ENCODE results near the gene ZNF423. TPM values are rescaled to one million over a fixed set of nuclear protein-coding genes. Genes with fewer than 3 reads are reported as not detected.

The ZNF423 gene
- total RNA-seq, 1 experiment from 2014 or later: 11.1 TPM

GRCh38 chr16:49738001-49738400, 117.9 kb downstream of the ZNF423 start:
- no peak for DNase-seq (ENCODE audit: low spot score)
- ChIA-PET POLR2A (ENCODE audit: low non-redundant PET) (no interaction called here), CTCF (no interaction called here)
- intact Hi-C loops (cut with micrococcal nuclease; ENCODE audit: unreplicated experiment): no loop called here
- Histone ChIP-seq H3K27me3 (replicated peaks; ENCODE audit: insufficient read depth, low read depth, low read length, poor library complexity) (no peaks in the 10 kb centered on the region), H3K9me3 (ENCODE audit: low read depth, low read length, poor library complexity, severe bottlenecking) (no peaks in the 10 kb centered on the region), H3K4me1 (ENCODE audit: insufficient read depth, low read length, poor library complexity, severe bottlenecking) (peaks cover 9% of the 10 kb centered on the region), H3K4me3 (ENCODE audit: low read depth, low read length, poor library complexity, severe bottlenecking) (no peak overlapping the region), H3K36me3 (ENCODE audit: insufficient read depth, low read length, poor library complexity, severe bottlenecking) (no peaks in the 10 kb centered on the region), H3K27ac (ENCODE audit: low read depth, low read length, poor library complexity, severe bottlenecking) (no peak overlapping the region)
- no TSS peak for BruUV-seq (replicated peaks)
- TF ChIP-seq EZH2 (IDR thresholded peaks at IDR 0.05; ENCODE audit: borderline replicate concordance, low read depth, low read length, poor library complexity, severe bottlenecking): no peak
- TF ChIP-seq CTCF (conservative IDR thresholded peaks at IDR 0.05; ENCODE audit: low read depth, low read length): no peak

- TF ChIP-seq EZH2 (IDR thresholded peaks at IDR 0.05; ENCODE audit: borderline replicate concordance, low read depth, low read length, poor library complexity, severe bottlenecking): no peak
- TF ChIP-seq CTCF (conservative IDR thresholded peaks at IDR 0.05; ENCODE audit: low read depth, low read length): no peak
- Histone ChIP-seq H3K27ac (ENCODE audit: low read depth, low read length, poor library complexity, severe bottlenecking) (no peak overlapping the region), H3K4me1 (ENCODE audit: insufficient read depth, low read length, poor library complexity, severe bottlenecking) (peaks cover 13% of the 10 kb centered on the region), H3K4me3 (ENCODE audit: low read depth, low read length, poor library complexity, severe bottlenecking) (no peak overlapping the region), H3K36me3 (ENCODE audit: insufficient read depth, low read length, poor library complexity, severe bottlenecking) (no peaks in the 10 kb centered on the region), H3K27me3 (replicated peaks; ENCODE audit: insufficient read depth, low read depth, low read length, poor library complexity) (no peaks in the 10 kb centered on the region), H3K9me3 (ENCODE audit: low read depth, low read length, poor library complexity, severe bottlenecking) (no peaks in the 10 kb centered on the region)
- ChIA-PET CTCF (no interaction called here), POLR2A (ENCODE audit: low non-redundant PET) (no interaction called here)
- DNase-seq (ENCODE audit: low spot score): no peak
- no TSS peak for BruUV-seq (replicated peaks)
- intact Hi-C loops (cut with micrococcal nuclease; ENCODE audit: unreplicated experiment): no loop called here
Observed at GRCh38 chr16:49737541-49737940, 118.4 kb downstream of the ZNF423 start.

- TF ChIP-seq EZH2 (IDR thresholded peaks at IDR 0.05; ENCODE audit: borderline replicate concordance, low read depth, low read length, poor library complexity, severe bottlenecking) (no peak), CTCF (conservative IDR thresholded peaks at IDR 0.05; ENCODE audit: low read depth, low read length) (no peak)
- ChIA-PET POLR2A (ENCODE audit: low non-redundant PET) (no interaction called here), CTCF (no interaction called here)
- DNase-seq (ENCODE audit: low spot score): no peak
- BruUV-seq (replicated peaks): no TSS peak
- peaks cover 16% of the 10 kb centered on the region for H3K4me1 ChIP-seq (ENCODE audit: insufficient read depth, low read length, poor library complexity, severe bottlenecking)
- H3K27me3 ChIP-seq (replicated peaks; ENCODE audit: insufficient read depth, low read depth, low read length, poor library complexity): no peaks in the 10 kb centered on the region
- no peaks in the 10 kb centered on the region for H3K9me3 ChIP-seq (ENCODE audit: low read depth, low read length, poor library complexity, severe bottlenecking)
- intact Hi-C loops (cut with micrococcal nuclease; ENCODE audit: unreplicated experiment): no loop called here
- no peak overlapping the region for H3K4me3 ChIP-seq (ENCODE audit: low read depth, low read length, poor library complexity, severe bottlenecking)
- no peaks in the 10 kb centered on the region for H3K36me3 ChIP-seq (ENCODE audit: insufficient read depth, low read length, poor library complexity, severe bottlenecking)
- H3K27ac ChIP-seq (ENCODE audit: low read depth, low read length, poor library complexity, severe bottlenecking): no peak overlapping the region
Observed at GRCh38 chr16:49734331-49734730, 121.6 kb downstream of the ZNF423 start.
